Measurements from ENCODE around the gene PREX1.

PREX1 gene

GRCh38 chr20:48794816-48795457 is 32.9 kb downstream of the PREX1 start:
- Histone ChIP-seq H3K36me3 (replicated peaks) (no peaks in the 10 kb centered on the region), H3K4me3 (no peak overlapping the region), H3K4me1 (no peaks in the 10 kb centered on the region), H3K9me3 (no peaks in the 10 kb centered on the region), H3K27me3 (ENCODE audit: low read depth) (no peaks in the 10 kb centered on the region)
- in situ Hi-C loops (cut with MboI; ENCODE audit: low sequenced_read_pairs) = no loop called here
- DNase-seq (ENCODE audit: low spot score in 2 of 2) = no peak

DNA sequence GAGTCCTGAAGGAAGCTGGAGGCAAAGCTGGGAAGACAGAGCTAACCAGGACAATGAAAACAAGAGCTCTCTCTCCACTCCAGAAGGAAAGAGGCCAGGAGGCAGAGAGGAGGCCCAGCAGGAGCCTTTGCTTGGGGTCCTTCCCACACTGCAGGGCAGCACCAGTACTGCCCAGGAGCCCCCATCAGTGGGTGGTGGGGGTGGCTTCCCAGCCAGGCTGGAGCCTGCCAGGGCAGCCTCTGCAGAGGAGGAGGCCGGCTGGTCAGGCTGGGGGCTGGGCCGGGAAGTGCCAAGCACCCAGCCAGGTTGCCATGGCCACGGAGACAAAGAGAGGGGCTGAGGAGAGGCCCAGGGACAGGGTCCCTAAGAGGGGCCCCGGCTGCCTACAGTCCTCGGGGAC is 33.4 kb downstream of the PREX1 start:
- no peaks in the 10 kb centered on the region for H3K4me1 ChIP-seq
- H3K27me3 ChIP-seq (ENCODE audit: low read depth) = no peaks in the 10 kb centered on the region
- no peaks in the 10 kb centered on the region for H3K9me3 ChIP-seq
- no peak for DNase-seq (ENCODE audit: low spot score in 2 of 2)
- H3K36me3 ChIP-seq (replicated peaks) = no peaks in the 10 kb centered on the region
- H3K4me3 ChIP-seq = no peak overlapping the region
- in situ Hi-C loops (cut with MboI; ENCODE audit: low sequenced_read_pairs) = no loop called here

- in situ Hi-C loops (cut with MboI; ENCODE audit: low sequenced_read_pairs) = no loop called here
- no peak for DNase-seq (ENCODE audit: low spot score in 2 of 2)
Observed at GRCh38 chr20:48793776-48794175, 34.0 kb downstream of the PREX1 start.

DNA sequence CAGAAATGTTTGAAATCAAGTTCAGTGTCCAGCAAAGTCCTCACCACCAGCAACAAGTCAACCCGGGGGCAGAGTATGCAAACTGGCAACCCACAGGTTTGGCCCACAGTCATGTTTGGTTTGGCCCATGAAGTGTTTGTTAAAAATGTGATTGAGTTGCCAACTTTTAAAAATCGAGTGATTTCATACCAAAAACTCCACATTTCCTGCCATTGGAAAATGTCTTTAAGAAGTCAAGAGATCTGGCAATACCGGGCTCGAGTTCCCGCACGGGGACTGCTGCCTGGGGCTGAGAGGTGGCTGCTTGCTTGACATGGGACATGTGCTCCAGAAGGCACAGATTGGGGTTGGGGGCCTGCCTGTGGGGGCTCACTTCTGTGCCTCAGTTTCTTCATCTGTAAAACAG is 36.1 kb downstream of the PREX1 start:
- H3K9me3 ChIP-seq = no peaks in the 10 kb centered on the region

More at GRCh38 chr20:48793776-48794175, 34.0 kb downstream of the PREX1 start:
- H3K36me3 ChIP-seq (replicated peaks) = no peaks in the 10 kb centered on the region
- no peaks in the 10 kb centered on the region for H3K27me3 ChIP-seq (ENCODE audit: low read depth)
- H3K4me3 ChIP-seq = no peak overlapping the region
- no peaks in the 10 kb centered on the region for H3K4me1 ChIP-seq
- no peaks in the 10 kb centered on the region for H3K9me3 ChIP-seq

DNA sequence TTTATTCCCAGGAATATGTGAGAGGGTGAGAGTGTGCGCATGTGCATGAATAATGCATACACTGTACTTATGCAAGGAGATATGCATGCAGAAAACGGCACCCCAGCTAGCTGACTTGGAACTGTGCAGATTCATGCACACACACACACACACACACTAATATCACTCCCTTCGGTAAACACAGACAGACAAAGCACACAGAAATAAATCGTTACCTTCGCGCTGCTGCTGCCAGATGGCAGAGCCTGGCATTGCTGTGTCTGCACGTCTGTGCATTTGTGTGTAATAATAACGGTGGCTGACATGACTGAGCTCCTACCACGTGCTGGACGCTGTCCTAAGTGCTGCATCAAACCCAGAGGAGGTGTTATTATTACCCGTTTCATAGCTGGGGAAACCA is 36.8 kb downstream of the PREX1 start:
- Histone ChIP-seq H3K36me3 (replicated peaks) (no peaks in the 10 kb centered on the region), H3K4me3 (no peak overlapping the region), H3K4me1 (no peaks in the 10 kb centered on the region), H3K9me3 (no peaks in the 10 kb centered on the region), H3K27me3 (ENCODE audit: low read depth) (no peaks in the 10 kb centered on the region)
- no peak for DNase-seq (ENCODE audit: low spot score in 2 of 2)
- in situ Hi-C loops (cut with MboI; ENCODE audit: low sequenced_read_pairs) = no loop called here

More for the DNA sequence above, 36.1 kb downstream of the PREX1 start:
- H3K4me1 ChIP-seq = no peaks in the 10 kb centered on the region
- DNase-seq (ENCODE audit: low spot score in 2 of 2) = no peak
- no peaks in the 10 kb centered on the region for H3K36me3 ChIP-seq (replicated peaks)
- H3K4me3 ChIP-seq = no peak overlapping the region
- in situ Hi-C loops (cut with MboI; ENCODE audit: low sequenced_read_pairs) = no loop called here
- H3K27me3 ChIP-seq (ENCODE audit: low read depth) = no peaks in the 10 kb centered on the region

- Histone ChIP-seq H3K27me3 (ENCODE audit: low read depth) (no peaks in the 10 kb centered on the region), H3K4me3 (no peak overlapping the region), H3K36me3 (replicated peaks) (no peaks in the 10 kb centered on the region), H3K9me3 (no peaks in the 10 kb centered on the region), H3K4me1 (no peaks in the 10 kb centered on the region)
- no peak for DNase-seq (ENCODE audit: low spot score in 2 of 2)
- in situ Hi-C loops (cut with MboI; ENCODE audit: low sequenced_read_pairs) = no loop called here
Observed at GRCh38 chr20:48790473-48791003, 37.3 kb downstream of the PREX1 start.

DNA sequence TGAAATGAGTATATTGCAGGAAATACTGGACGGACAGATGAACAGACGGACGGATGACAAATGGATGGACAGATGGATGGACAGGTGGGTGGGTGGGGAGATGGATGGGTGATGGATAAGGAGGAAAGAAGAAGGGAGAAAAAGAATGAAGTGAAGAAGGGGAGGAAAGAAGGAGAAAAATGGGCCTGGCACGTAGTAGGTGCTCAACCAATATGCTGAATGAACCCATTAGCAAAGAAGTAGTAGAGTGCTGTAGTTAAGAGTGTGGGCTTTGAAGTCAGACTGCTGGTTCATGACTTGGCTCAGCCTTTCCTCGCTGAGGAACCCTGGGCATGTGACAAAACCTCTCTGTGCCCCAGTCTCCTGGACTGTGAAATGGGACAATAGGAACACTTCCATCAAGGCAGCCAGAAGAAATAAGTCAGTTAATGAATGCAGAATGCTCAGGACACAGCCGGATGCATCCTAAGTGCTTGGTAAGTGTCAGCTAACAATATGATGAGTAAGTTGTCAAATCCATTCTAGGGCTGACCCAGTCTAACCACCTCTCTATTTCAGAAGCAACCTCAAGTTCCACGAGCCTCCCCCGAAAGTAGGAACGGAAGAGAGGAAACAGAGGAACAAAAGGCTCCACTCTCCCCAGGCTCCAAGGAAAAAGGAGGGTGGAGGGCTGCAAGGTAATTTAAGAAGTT is 37.9 kb downstream of the PREX1 start:
- no peaks in the 10 kb centered on the region for H3K36me3 ChIP-seq (replicated peaks)
- no peak for DNase-seq (ENCODE audit: low spot score in 2 of 2)
- H3K4me1 ChIP-seq = no peaks in the 10 kb centered on the region
- H3K4me3 ChIP-seq = no peak overlapping the region
- in situ Hi-C loops (cut with MboI; ENCODE audit: low sequenced_read_pairs) = no loop called here
- H3K27me3 ChIP-seq (ENCODE audit: low read depth) = no peaks in the 10 kb centered on the region
- H3K9me3 ChIP-seq = no peaks in the 10 kb centered on the region

DNA sequence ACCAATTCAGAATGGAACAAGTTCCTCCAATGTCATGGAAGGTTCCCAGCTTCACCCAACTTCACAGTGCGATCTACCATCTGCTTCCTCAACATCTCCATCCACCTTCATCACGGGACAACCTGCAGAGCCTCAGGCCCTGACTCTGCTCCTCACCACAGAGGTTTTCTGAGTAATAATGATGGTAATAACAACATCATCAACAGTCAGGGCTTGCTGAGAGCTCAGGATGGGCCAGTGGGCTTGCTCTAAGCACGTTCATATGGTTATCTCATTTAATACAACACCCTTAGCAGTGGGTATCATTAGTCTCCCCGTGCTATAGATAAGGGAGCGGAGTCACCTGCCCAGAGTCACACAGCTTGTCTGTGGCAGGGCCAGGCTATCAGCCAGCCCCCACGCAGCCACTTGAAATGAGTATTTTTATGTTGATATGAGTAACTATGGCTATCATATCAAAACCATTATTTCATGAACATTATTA is 38.6 kb downstream of the PREX1 start:
- Histone ChIP-seq H3K4me3 (no peak overlapping the region), H3K27me3 (ENCODE audit: low read depth) (no peaks in the 10 kb centered on the region), H3K4me1 (no peaks in the 10 kb centered on the region), H3K9me3 (no peaks in the 10 kb centered on the region), H3K36me3 (replicated peaks) (no peaks in the 10 kb centered on the region)
- DNase-seq (ENCODE audit: low spot score in 2 of 2) = no peak
- in situ Hi-C loops (cut with MboI; ENCODE audit: low sequenced_read_pairs) = no loop called here

DNA sequence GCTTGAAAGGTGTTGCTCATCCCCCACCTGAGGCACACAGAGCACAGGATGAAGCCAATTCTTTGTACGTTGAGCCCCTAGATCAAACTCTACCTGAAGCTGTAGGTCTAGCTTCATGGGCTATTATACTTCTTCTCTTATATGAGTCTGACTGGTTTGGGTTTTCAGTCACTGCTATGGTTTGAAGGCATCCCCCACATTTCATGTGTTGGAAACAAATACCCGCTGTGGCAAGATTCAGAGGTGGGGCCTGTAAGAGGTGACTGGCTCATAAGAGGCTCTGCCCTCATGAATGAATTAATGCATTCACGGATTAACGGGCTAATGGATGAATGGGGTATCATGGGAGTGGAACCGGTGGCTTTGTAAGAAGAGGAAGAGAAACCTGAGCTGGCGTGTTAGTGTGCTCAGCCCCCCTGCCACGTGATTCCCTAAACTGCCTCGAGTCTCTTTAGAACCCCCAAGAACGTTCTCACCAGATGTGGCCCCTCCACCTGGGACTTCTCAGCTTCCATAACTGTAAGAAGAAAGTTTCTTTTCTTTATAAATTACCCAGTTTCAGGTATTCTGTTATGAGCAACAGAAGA is 39.2 kb downstream of the PREX1 start:
- no peaks in the 10 kb centered on the region for H3K4me1 ChIP-seq
- no peak for DNase-seq (ENCODE audit: low spot score in 2 of 2)
- H3K27me3 ChIP-seq (ENCODE audit: low read depth) = no peaks in the 10 kb centered on the region
- no peaks in the 10 kb centered on the region for H3K9me3 ChIP-seq
- H3K36me3 ChIP-seq (replicated peaks) = no peaks in the 10 kb centered on the region
- no peak overlapping the region for H3K4me3 ChIP-seq
- in situ Hi-C loops (cut with MboI; ENCODE audit: low sequenced_read_pairs) = no loop called here

DNA sequence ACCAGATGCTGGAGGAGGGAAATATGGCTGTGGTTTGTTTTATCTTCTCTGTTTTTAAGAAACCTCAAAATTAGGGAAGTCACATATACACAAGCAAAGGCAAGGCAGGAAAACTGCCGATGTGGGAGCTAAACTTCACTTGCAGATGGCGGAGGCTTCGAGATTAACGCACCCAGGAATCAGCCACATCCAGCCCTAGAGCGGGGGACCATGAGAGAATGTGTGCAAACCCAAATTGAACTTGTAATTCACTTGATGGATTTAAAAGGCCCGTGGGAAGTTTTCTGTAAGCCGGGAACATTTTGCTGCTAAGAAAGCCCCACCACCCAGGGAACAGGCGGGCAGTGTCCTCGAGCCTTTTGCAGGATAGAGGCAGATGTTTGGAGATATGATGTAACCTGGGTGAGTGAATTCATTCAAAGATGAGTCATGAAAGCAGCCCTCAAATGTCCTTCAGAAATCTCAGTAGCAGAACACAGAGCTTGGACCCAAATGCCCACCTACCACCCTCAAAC is 39.9 kb downstream of the PREX1 start:
- Histone ChIP-seq H3K4me3 (no peak overlapping the region), H3K4me1 (no peaks in the 10 kb centered on the region), H3K27me3 (ENCODE audit: low read depth) (no peaks in the 10 kb centered on the region), H3K36me3 (replicated peaks) (no peaks in the 10 kb centered on the region), H3K9me3 (no peaks in the 10 kb centered on the region)
- in situ Hi-C loops (cut with MboI; ENCODE audit: low sequenced_read_pairs) = no loop called here
- DNase-seq (ENCODE audit: low spot score in 2 of 2) = no peak

DNA sequence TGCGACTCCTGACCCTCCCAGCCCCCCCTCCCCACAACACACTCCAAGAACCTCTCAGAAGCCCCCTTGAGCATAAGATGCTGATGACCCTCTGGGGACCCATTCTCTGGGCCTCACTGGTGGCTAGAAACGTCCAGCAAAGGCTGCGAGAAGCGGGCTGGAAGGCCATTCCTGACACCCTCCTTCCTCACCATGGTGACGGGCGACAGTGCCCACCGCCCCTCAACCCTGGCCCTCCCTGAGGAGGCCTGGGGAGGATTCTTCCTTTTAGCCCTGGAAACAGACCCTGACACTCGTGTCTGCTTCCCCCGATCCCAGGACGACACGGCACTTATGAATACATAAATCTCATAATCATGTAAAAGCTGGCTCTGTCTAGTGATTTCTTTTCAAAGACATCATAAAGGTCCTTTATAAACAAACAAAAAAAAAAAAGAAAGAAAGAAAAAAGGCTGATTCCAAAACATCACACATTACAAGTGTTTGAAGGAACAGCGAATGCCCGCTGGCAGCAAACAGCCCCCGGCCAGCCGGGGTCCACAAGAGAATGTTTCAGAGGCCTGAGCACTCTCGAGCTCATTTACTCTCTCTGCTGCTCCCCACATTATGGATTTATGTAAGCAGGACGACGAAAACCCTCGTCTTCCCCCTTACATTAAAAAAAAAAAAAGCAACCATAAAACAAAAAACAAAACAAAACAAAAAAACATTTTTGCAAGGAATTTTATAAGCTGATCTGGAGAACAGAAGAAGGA is 40.7 kb downstream of the PREX1 start:
- H3K36me3 ChIP-seq (replicated peaks) = no peaks in the 10 kb centered on the region
- H3K9me3 ChIP-seq = no peaks in the 10 kb centered on the region
- DNase-seq (ENCODE audit: low spot score in 2 of 2) = no peak
- no peaks in the 10 kb centered on the region for H3K27me3 ChIP-seq (ENCODE audit: low read depth)
- in situ Hi-C loops (cut with MboI; ENCODE audit: low sequenced_read_pairs) = no loop called here
- H3K4me3 ChIP-seq = no peak overlapping the region
- no peaks in the 10 kb centered on the region for H3K4me1 ChIP-seq

GRCh38 chr20:48785801-48786200 is 42.0 kb downstream of the PREX1 start:
- no peaks in the 10 kb centered on the region for H3K4me1 ChIP-seq
- no peak for DNase-seq (ENCODE audit: low spot score in 2 of 2)
- no peak overlapping the region for H3K4me3 ChIP-seq
- H3K36me3 ChIP-seq (replicated peaks) = no peaks in the 10 kb centered on the region
- no peaks in the 10 kb centered on the region for H3K9me3 ChIP-seq
- H3K27me3 ChIP-seq (ENCODE audit: low read depth) = no peaks in the 10 kb centered on the region
- in situ Hi-C loops (cut with MboI; ENCODE audit: low sequenced_read_pairs) = no loop called here

DNA sequence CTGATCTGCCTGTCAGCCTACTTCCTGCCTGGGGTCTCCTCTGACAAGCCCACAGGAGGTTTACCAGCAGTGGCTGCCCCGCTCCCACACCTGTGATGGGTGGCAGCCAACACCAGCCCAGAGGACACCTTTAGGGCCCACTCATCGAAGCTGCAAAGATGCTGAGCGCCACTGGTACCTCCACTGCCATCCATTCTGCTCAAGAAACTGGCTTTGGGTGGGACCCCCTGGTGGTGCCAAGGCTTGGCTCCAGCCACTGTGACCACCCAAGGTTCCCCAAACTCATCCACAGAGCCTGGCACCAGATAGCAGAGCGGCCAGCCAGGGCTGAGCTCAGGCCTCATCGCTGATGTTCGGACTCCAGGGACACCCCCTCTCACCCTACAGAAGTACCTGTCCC is 42.5 kb downstream of the PREX1 start:
- in situ Hi-C loops (cut with MboI; ENCODE audit: low sequenced_read_pairs) = no loop called here
- no peaks in the 10 kb centered on the region for H3K4me1 ChIP-seq
- no peaks in the 10 kb centered on the region for H3K9me3 ChIP-seq

More for the DNA sequence above, 42.5 kb downstream of the PREX1 start:
- no peaks in the 10 kb centered on the region for H3K27me3 ChIP-seq (ENCODE audit: low read depth)
- DNase-seq (ENCODE audit: low spot score in 2 of 2) = no peak
- H3K36me3 ChIP-seq (replicated peaks) = no peaks in the 10 kb centered on the region
- H3K4me3 ChIP-seq = no peak overlapping the region

Measured in HAP-1 (cell line).